AG04450 (cell line): ENCODE data around the gene CXCR3. TPM values are rescaled to one million over a fixed set of nuclear protein-coding genes. Genes with fewer than 3 reads are reported as not detected.

Experiments used
- CTCF ChIA-PET: fragments of 300-600, 350-600 bp; formaldehyde crosslinking; extraction: SDS; loops from one replicate; lab custom pipeline; 2022; ENCODE audit warnings: antibody characterized with exemption, inconsistent platforms; lab: Charles Lee
- POLR2A ChIA-PET: fragments of 350-600 bp; formaldehyde crosslinking; extraction: SDS; loops from one replicate; lab custom pipeline; 2021; ENCODE audit warnings: antibody characterized with exemption, inconsistent platforms; lab: Yijun Ruan, JAX
- DNase-seq: peaks from one replicate; pipeline ENCODE4 v3.0.0-alpha.2; 2011; ENCODE audit warnings: low read depth, low spot score
- H3K27ac ChIP-seq: one replicate; pipeline ENCODE4 v1.5.1; 2012; ENCODE audit warnings: low read depth, low read length, control low read depth
- H3K27me3 ChIP-seq: one replicate; pipeline ENCODE4 v1.6.0; 2012; ENCODE audit warnings: low read length; ENCODE audit not compliant: control insufficient read depth, insufficient read depth
- H3K4me3 ChIP-seq: 2 replicates; pipeline ENCODE4 v1.5.1; 2011; ENCODE audit warnings: mild to moderate bottlenecking, low read depth, low read length, control low read depth
- H3K9me3 ChIP-seq: 2 replicates; pipeline ENCODE4 v1.5.1; 2012; ENCODE audit warnings: low read length; ENCODE audit not compliant: control insufficient read depth, insufficient read depth
- polyA plus RNA-seq: library from polyadenylated mRNA; depleted of rRNA; stranded (reverse); fragments of >200 nt; gene quantifications from 2 replicates; pipeline ENCODE4 v1.2.3, GENCODE V29; 2011
- TF ChIP-seq, protein P1 (sequence below): IDR thresholded peaks from 2 replicates; pipeline ENCODE4 v1.5.1; 2011; ENCODE audit warnings: low read depth, low read length, control low read depth, inconsistent platforms

Gene CXCR3
- polyA plus RNA-seq, 1 experiment: not detected

DNA sequence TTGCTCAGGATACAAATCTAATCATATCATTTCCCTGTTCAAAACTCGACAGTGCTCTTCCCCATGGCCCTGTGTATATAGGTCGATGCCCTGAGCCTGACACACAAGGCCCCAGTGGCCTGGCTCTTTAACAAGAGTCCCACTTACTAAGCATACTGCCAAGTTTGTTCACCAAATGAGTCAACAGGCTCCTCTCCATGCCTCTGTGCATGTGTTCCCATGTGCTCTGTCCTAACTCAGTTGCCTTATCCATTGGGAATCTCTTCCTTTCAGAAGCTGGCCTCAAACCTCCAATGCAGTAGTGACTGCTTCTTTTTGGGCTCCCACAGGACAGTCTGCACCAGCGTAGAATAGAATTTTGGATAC, 18.9 kb upstream of the CXCR3 start:
- ChIA-PET POLR2A (no interaction called here), CTCF (no interaction called here)
- no peak overlapping the region for H3K27ac ChIP-seq

DNA sequence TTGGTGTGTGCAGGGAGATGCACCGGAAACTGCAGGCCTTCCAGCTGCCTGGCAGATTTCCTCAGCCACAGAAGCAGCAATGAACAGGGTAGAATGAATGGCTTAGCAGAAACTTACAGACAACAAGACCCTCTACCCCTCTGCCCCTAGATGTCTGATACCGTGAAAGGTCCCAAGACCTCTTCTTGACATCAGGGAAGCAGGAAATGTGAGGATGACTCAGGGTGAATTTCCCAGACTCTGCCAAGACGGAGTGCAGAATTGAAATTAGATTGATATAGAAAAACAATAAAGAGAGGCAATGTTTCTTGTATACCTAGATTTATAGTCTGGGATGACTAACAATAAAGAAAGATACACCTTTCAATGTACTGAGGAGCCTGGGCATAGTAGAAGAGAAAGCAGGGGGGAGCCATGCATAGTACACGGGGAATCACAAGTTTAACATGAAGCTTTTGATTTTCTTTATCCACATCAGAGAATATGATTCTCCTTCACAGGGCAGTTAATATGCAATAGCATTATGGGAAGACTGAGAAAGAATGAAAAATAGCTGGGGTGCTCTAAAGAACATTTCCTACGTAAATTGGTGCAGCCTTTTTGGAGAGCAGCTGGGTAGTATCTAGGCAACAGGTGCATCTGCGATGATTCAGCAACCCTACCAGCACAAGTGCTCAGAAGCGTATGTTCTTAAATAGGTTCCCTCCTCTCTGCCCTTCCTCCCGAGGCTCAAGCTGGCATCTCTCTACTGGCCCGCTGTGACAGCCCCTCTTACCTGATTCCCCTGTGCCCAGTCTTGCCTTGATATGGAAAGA, 18.3 kb upstream of the CXCR3 start:
- ChIA-PET POLR2A (no interaction called here), CTCF (no interaction called here)
- TF ChIP-seq, protein P1, sequence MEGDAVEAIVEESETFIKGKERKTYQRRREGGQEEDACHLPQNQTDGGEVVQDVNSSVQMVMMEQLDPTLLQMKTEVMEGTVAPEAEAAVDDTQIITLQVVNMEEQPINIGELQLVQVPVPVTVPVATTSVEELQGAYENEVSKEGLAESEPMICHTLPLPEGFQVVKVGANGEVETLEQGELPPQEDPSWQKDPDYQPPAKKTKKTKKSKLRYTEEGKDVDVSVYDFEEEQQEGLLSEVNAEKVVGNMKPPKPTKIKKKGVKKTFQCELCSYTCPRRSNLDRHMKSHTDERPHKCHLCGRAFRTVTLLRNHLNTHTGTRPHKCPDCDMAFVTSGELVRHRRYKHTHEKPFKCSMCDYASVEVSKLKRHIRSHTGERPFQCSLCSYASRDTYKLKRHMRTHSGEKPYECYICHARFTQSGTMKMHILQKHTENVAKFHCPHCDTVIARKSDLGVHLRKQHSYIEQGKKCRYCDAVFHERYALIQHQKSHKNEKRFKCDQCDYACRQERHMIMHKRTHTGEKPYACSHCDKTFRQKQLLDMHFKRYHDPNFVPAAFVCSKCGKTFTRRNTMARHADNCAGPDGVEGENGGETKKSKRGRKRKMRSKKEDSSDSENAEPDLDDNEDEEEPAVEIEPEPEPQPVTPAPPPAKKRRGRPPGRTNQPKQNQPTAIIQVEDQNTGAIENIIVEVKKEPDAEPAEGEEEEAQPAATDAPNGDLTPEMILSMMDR: no peak
- H3K27me3 ChIP-seq: no peaks in the 10 kb centered on the region
- H3K9me3 ChIP-seq: no peaks in the 10 kb centered on the region
- DNase-seq: no peak
- no peak overlapping the region for H3K4me3 ChIP-seq
- H3K27ac ChIP-seq: no peak overlapping the region

More for the DNA sequence above, 18.9 kb upstream of the CXCR3 start:
- TF ChIP-seq, protein P1: no peak
- no peak for DNase-seq
- Histone ChIP-seq H3K9me3 (no peaks in the 10 kb centered on the region), H3K27me3 (no peaks in the 10 kb centered on the region), H3K4me3 (no peak overlapping the region)

DNA sequence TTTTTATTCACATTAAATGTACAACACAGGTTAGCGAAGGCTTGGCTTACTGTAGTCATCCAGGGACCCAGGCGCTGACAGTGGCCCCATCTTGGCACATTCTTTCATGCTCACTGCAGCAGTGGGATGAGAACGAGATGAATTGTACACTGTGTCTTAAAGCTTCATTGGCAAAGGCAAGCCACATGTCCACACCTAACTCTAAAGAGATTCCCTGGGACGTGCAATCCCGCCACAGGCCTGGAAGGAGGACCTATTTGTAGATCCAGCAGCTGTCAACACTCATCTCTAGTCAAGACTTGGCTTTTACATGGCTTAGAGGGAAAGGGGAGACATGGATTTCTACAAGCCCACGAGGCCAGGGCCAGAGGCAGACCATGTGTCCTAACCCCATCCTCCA, 16.1 kb upstream of the CXCR3 start:
- POLR2A ChIA-PET: no interaction called here
- no peaks in the 10 kb centered on the region for H3K9me3 ChIP-seq
- H3K4me3 ChIP-seq: no peak overlapping the region
- H3K27me3 ChIP-seq: no peaks in the 10 kb centered on the region
- TF ChIP-seq, protein P1: no peak
- H3K27ac ChIP-seq: no peak overlapping the region
- DNase-seq: no peak
- CTCF ChIA-PET: no interaction called here

DNA sequence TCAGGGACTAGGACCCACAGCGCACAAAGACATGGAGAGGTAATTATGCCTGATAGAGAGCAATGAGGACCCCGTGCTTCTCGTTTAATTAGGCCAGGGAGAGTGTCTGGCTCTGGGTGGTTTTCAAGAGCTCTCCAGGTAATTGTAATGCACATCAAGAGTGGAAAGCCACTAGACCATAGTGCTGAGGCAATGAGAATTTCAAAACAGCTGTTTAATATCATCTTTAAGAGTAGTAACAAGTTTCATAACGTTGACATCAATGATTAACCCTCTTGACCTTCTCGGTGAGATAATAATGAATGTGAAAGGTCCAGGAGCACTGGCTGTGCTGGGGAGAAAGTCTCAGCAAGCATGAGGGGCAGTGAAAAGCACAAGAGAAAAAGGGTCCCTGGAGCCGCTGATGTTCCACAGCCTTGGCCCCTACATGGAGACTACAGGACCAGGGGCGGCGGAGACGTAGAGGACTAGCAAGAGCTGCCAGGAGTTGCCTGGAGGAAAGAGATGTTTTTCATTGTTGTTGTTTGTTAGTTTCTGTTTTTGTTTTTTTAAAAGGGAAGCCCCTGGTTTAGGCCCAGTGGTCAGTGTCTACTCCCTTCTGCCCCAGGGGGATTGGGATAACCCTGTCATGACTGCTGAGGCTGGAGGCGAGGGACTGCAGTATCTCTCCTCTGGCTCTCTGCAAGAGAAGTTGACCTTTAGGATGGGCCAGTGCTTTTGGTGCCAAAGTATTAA, 14.8 kb upstream of the CXCR3 start:
- DNase-seq: no peak

More for the DNA sequence above, 14.8 kb upstream of the CXCR3 start:
- H3K27me3 ChIP-seq: peaks cover 3% of the 10 kb centered on the region
- H3K27ac ChIP-seq: no peak overlapping the region
- POLR2A ChIA-PET: no interaction called here
- no peaks in the 10 kb centered on the region for H3K9me3 ChIP-seq
- CTCF ChIA-PET: no interaction called here
- TF ChIP-seq, protein P1: no peak
- H3K4me3 ChIP-seq: no peak overlapping the region
